ENCODE data around the gene GMPPA.

GMPPA gene

GRCh38 chr2:219498280-219499057 is at the start of gene GMPPA:
Gene GMPPA, plus strand, starts transcription at chr2:219498891. Its CDS starts 1,085 bp downstream, at chr2:219499976.
- peak; percentile 96 to 97 for ATAC-seq

- ATAC-seq: no peak
These were observed 49.1 kb upstream of the GMPPA start for GRCh38 chr2:219449609-219450008.

GRCh38 chr2:219451661-219452360 is 46.9 kb upstream of the GMPPA start:
- ATAC-seq: no peak

- ATAC-seq: no peak
These were observed 46.1 kb upstream of the GMPPA start for GRCh38 chr2:219452361-219453317.

GRCh38 chr2:219453671-219454590 is 44.8 kb upstream of the GMPPA start:
- ATAC-seq: no peak

- peak in 1 of 2 donors; percentile 10 for ATAC-seq
These were observed 43.1 kb upstream of the GMPPA start for GRCh38 chr2:219455581-219455980.

- ATAC-seq: peak; percentile 13 to 51
These were observed 40.8 kb upstream of the GMPPA start for GRCh38 chr2:219457784-219458369.

GRCh38 chr2:219458996-219459395 is 39.7 kb upstream of the GMPPA start:
- ATAC-seq: no peak

- peak in 1 of 2 donors; percentile 39 for ATAC-seq
These were observed 39.0 kb upstream of the GMPPA start for GRCh38 chr2:219459460-219460311.

GRCh38 chr2:219460424-219460926 is 38.2 kb upstream of the GMPPA start:
- no peak for ATAC-seq

- ATAC-seq: no peak
These were observed 37.6 kb upstream of the GMPPA start for GRCh38 chr2:219461047-219461514.

GRCh38 chr2:219461669-219462068 is 37.0 kb upstream of the GMPPA start:
- ATAC-seq: no peak

- ATAC-seq: no peak
These were observed 36.3 kb upstream of the GMPPA start for GRCh38 chr2:219462349-219462748.

- ATAC-seq: no peak
These were observed 34.2 kb upstream of the GMPPA start for GRCh38 chr2:219464286-219465032.

- ATAC-seq: no peak
These were observed 32.8 kb upstream of the GMPPA start for GRCh38 chr2:219465659-219466561.

- ATAC-seq: no peak
These were observed 31.6 kb upstream of the GMPPA start for GRCh38 chr2:219466816-219467735.

- ATAC-seq: no peak
These were observed 31.0 kb upstream of the GMPPA start for GRCh38 chr2:219467736-219468075.
